ENCODE data around the gene PIR. TPM values are rescaled to one million over a fixed set of nuclear protein-coding genes. Genes with fewer than 3 reads are reported as not detected.
A peak's percentile ranks its signal among the peaks of the same experiment; 100 is the strongest.

The PIR gene
- total and polyA plus RNA-seq, 9 of the 15 experiments (the other 6 are each of a cell fraction or from before 2014, with no cell fraction given), result 7.5 to 29.8 (median 11.5) TPM

GRCh38 chrX:15514279-15514678 lies 21.1 kb upstream of the PIR start (continued):
- TF ChIP-seq CBFA2T2 (conservative IDR thresholded peaks at IDR 0.05) (peak; percentile 67), CBFA2T3 (IDR thresholded peaks at IDR 0.05) (peak; percentile 83), ZBTB11 (CRISPR knock-in tag; IDR thresholded peaks at IDR 0.05) (no peak), SMARCC2 (IDR thresholded peaks at IDR 0.05; ENCODE audit: low read depth) (no peak), SAFB (IDR thresholded peaks at IDR 0.05; ENCODE audit: borderline replicate concordance, low read depth, low read length) (no peak), PHF20 (IDR thresholded peaks at IDR 0.05; ENCODE audit: partially characterized antibody) (no peak), PRMT5 (CRISPR knock-in tag; IDR thresholded peaks at IDR 0.05) (no peak), TBL1XR1 (IDR thresholded peaks at IDR 0.05; ENCODE audit: low read length in 2 of 2) (no peak), ZNF76 (CRISPR knock-in tag; IDR thresholded peaks at IDR 0.05; ENCODE audit: borderline replicate concordance) (no peak), CTCF (IDR thresholded peaks at IDR 0.05 in 2 of 3, conservative IDR thresholded peaks at IDR 0.05 in 1 of 3; ENCODE audit: insufficient read depth in 2 of 3, low read depth in 1 of 3, low read length in 3 of 3) (no peak), MCM2 (IDR thresholded peaks at IDR 0.05; ENCODE audit: low read depth) (no peak), ZNF583 (CRISPR knock-in tag; IDR thresholded peaks at IDR 0.05) (no peak)
